ENCODE measurements around the gene RABEP1.

DNA sequence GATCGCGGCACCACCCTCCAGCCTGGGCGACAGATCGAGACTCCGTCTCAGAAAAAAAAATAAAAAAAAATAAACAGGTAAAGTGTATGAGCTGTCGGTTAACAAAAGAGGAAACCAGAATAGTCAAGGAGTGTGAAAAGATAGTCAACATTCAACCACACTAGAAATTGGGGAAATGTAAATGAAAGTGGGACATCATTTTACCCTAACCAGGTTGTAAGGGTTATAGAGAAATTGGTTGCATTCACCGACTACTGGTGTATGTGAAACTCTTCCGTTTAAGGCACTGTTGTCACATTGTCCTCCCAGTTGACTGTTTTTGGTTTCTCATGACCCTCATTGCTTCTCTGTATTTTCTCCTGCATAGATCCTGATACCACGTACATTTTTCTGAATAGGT, 62.8 kb downstream of the RABEP1 start:
- TF ChIP-seq, protein P1, sequence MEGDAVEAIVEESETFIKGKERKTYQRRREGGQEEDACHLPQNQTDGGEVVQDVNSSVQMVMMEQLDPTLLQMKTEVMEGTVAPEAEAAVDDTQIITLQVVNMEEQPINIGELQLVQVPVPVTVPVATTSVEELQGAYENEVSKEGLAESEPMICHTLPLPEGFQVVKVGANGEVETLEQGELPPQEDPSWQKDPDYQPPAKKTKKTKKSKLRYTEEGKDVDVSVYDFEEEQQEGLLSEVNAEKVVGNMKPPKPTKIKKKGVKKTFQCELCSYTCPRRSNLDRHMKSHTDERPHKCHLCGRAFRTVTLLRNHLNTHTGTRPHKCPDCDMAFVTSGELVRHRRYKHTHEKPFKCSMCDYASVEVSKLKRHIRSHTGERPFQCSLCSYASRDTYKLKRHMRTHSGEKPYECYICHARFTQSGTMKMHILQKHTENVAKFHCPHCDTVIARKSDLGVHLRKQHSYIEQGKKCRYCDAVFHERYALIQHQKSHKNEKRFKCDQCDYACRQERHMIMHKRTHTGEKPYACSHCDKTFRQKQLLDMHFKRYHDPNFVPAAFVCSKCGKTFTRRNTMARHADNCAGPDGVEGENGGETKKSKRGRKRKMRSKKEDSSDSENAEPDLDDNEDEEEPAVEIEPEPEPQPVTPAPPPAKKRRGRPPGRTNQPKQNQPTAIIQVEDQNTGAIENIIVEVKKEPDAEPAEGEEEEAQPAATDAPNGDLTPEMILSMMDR (IDR thresholded peaks at IDR 0.05; ENCODE audit: low read depth, low read length): no peak
- TF ChIP-seq EZH2phosphoT487 (IDR thresholded peaks at IDR 0.05; ENCODE audit: low read depth): no peak

All from OCI-LY3 (cell line).